NK-92 treated with Interleukin-12 subunit alpha and Interleukin-12 subunit beta, amount 100 ng/mL, for 24 hours (cell line): ENCODE results near the gene IRS1.

Experiments
- DNase-seq: peaks from one replicate; lab custom pipeline; 2025; lab: John Stamatoyannopoulos, UW

The IRS1 gene

GRCh38 chr2:226758921-226759640 lies 40.5 kb downstream of the IRS1 start:
- DNase-seq = no peak

GRCh38 chr2:226756131-226756530 lies 43.5 kb downstream of the IRS1 start:
- DNase-seq = no peak

GRCh38 chr2:226755631-226756030 lies 44.0 kb downstream of the IRS1 start:
- DNase-seq = no peak

- no peak for DNase-seq
Measured at GRCh38 chr2:226754821-226755604, 44.6 kb downstream of the IRS1 start.

- no peak for DNase-seq
Measured at GRCh38 chr2:226752887-226753286, 46.7 kb downstream of the IRS1 start.

GRCh38 chr2:226747288-226747687 lies 52.3 kb downstream of the IRS1 start:
- DNase-seq = no peak

- no peak for DNase-seq
Measured at GRCh38 chr2:226746196-226746800, 53.3 kb downstream of the IRS1 start.

- no peak for DNase-seq
Measured at GRCh38 chr2:226743915-226744314, 55.7 kb downstream of the IRS1 start.

- no peak for DNase-seq
Measured at GRCh38 chr2:226742347-226742746, 57.3 kb downstream of the IRS1 start.

GRCh38 chr2:226740039-226740648 lies 59.5 kb downstream of the IRS1 start:
- no peak for DNase-seq

- DNase-seq = no peak
Measured at GRCh38 chr2:226739545-226740030, 60.0 kb downstream of the IRS1 start.

GRCh38 chr2:226738821-226739544 lies 60.6 kb downstream of the IRS1 start:
- no peak for DNase-seq

GRCh38 chr2:226738191-226738820 lies 61.3 kb downstream of the IRS1 start:
- DNase-seq = no peak

GRCh38 chr2:226736382-226736781 lies 63.2 kb downstream of the IRS1 start:
- no peak for DNase-seq

- no peak for DNase-seq
Measured at GRCh38 chr2:226733927-226734564, 65.6 kb downstream of the IRS1 start.

- no peak for DNase-seq
Measured at GRCh38 chr2:226733189-226733858, 66.3 kb downstream of the IRS1 start.

GRCh38 chr2:226732478-226733188 lies 67.0 kb downstream of the IRS1 start:
- DNase-seq = no peak

- DNase-seq = no peak
Measured at GRCh38 chr2:226730481-226730880, 69.1 kb downstream of the IRS1 start.

- no peak for DNase-seq
Measured at GRCh38 chr2:226728996-226729395, 70.6 kb downstream of the IRS1 start.

- no peak for DNase-seq
Measured at GRCh38 chr2:226727251-226727650, 72.4 kb downstream of the IRS1 start.
